Measurements from ENCODE around the gene THAP2.

GRCh38 chr12:71653137-71653536 lies 11.0 kb upstream of the THAP2 start:
- TF ChIP-seq CTCF (conservative IDR thresholded peaks at IDR 0.05 in 1 of 2, IDR thresholded peaks at IDR 0.05 in 1 of 2; ENCODE audit: extremely low read depth in 1 of 2, insufficient read depth in 1 of 2, low read depth in 1 of 2, low read length in 2 of 2): no peak
- TF ChIP-seq EZH2 (IDR thresholded peaks at IDR 0.05; ENCODE audit: borderline replicate concordance, low read length): no peak
